Tibial nerve (tissue), 3 donors: Measurements from ENCODE around the gene EPB41L1.

Experiments used
- CTCF ChIP-seq, 5 experiments: fragments of 200-600 bp in 3 of 5; fragments of 450-650 bp in 2 of 5; sonication (generic) in 3 of 5; IDR thresholded peaks; one replicate each; pipeline ENCODE4 v1.5.1; 2016 to 2019; ENCODE audit warnings: antibody characterized with exemption in 5 of 5, mild to moderate bottlenecking in 3 of 5, moderate library complexity in 2 of 5
- POLR2A ChIP-seq, 2 donors: fragments of 450-650 bp; IDR thresholded peaks; one replicate each; pipeline ENCODE4 v1.6.1; 2017; ENCODE audit warnings: antibody characterized with exemption in 2 of 2, mild to moderate bottlenecking in 2 of 2, moderate library complexity in 2 of 2

GRCh38 chr20:36279776-36280175, 125.2 kb downstream of the EPB41L1 start:
- TF ChIP-seq CTCF (IDR thresholded peaks at IDR 0.05) (no peak), POLR2A (IDR thresholded peaks at IDR 0.05) (no peak)
